ENCODE measurements around the gene LTK. TPM values are rescaled to one million over a fixed set of nuclear protein-coding genes. Genes with fewer than 3 reads are reported as not detected.

LTK gene
- total and polyA plus RNA-seq, 2 of the 8 experiments (the other 6 are each of a cell fraction or from before 2014, with no cell fraction given), result 0.05 to 0.19 TPM

GRCh38 chr15:41502795-41503668 is 10.6 kb downstream of the LTK start:
- H3K23ac ChIP-seq (ENCODE audit: insufficient read length), result no peak overlapping the region
- no peak overlapping the region for H4K91ac ChIP-seq (replicated peaks; ENCODE audit: insufficient read length, low read length)
- no peak overlapping the region for H4K5ac ChIP-seq (ENCODE audit: insufficient read length, low read depth, low read length)
- peaks cover 0 to 19% (median 12%) of the 10 kb centered on the region in 4 experiments; a peak in 6 of 7 replicates for H3K4me1 ChIP-seq (replicated peaks in 1 of 4; ENCODE audit: control insufficient read depth in 3 of 4, insufficient read depth in 4 of 4, low read length in 3 of 4)
- POLR2A ChIA-PET (ENCODE audit: partially characterized antibody), result interaction anchor here (0.8 kb wide), 1 partner anchor 10 kb away, joined by 5 read pairs; the partner anchor contains the start of gene LTK
- H2BK5ac ChIP-seq (ENCODE audit: low read depth, low read length), result no peak overlapping the region
- CTCF ChIA-PET (ENCODE audit: partially characterized antibody), result interaction anchor here (0.7 to 6.1 kb wide), 3 partner anchors 10 to 179 kb away, joined by 3 to 46 read pairs (median 7); no protein-coding TSS in a partner anchor
- H3K79me1 ChIP-seq (ENCODE audit: low read depth, low read length), result no peaks in the 10 kb centered on the region
- peak in 1 of 2 experiments; percentile 75 for DNase-seq (ENCODE audit: low read depth in 1 of 2, low spot score in 2 of 2)
- H3K79me2 ChIP-seq (ENCODE audit: control insufficient read depth in 1 of 2, insufficient read depth in 2 of 2, low read length in 2 of 2), result no peaks in the 10 kb centered on the region
- H3K18ac ChIP-seq (ENCODE audit: extremely low read depth, low read length), result no peak overlapping the region
- H2BK120ac ChIP-seq (replicated peaks; ENCODE audit: low read depth, low read length), result no peak overlapping the region
- no peak overlapping the region for H3K4ac ChIP-seq (replicated peaks; ENCODE audit: insufficient read length, low read depth, low read length)
- no peak overlapping the region for H3K27ac ChIP-seq (ENCODE audit: low read depth, low read length)
- no peak for FAIRE-seq
- peak overlapping the region; percentile 74 to 78 for H3K4me2 ChIP-seq (ENCODE audit: insufficient read depth in 1 of 2, low read depth in 2 of 2, low read length in 2 of 2)
- 0 out of 2 replicates have a peak overlapping the region, but pooled peaks have one; percentile 11 for H2AFZ ChIP-seq (ENCODE audit: low read length)
- peak overlapping the region; percentile 8 to 53 (median 25); a peak in 6 of 8 replicates for H3K4me3 ChIP-seq (ENCODE audit: extremely low read depth in 1 of 4, insufficient read depth in 2 of 4, low read depth in 3 of 4, low read length in 4 of 4)
- H3K56ac ChIP-seq (replicated peaks; ENCODE audit: insufficient read length, low read depth, low read length), result no peak overlapping the region
- H3K9ac ChIP-seq (replicated peaks in 1 of 4; ENCODE audit: extremely low read depth in 1 of 4, low read depth in 3 of 4, low read length in 3 of 4), result no peak overlapping the region
- no peaks in the 10 kb centered on the region for H3K36me3 ChIP-seq (ENCODE audit: control insufficient read depth in 2 of 4, insufficient read depth in 4 of 4, low read length in 3 of 4)
- peaks cover 10% of the 10 kb centered on the region; the same call in 1 of the 2 replicates for H3K23me2 ChIP-seq (ENCODE audit: low read depth, low read length)
- H3K14ac ChIP-seq (ENCODE audit: insufficient read length), result no peak overlapping the region
- WGBS, 2 experiments (ENCODE audit: extremely low coverage in 1 of 2, insufficient coverage in 1 of 2, insufficient read length in 1 of 2, insufficient replicate concordance in 2 of 2, low coverage in 1 of 2, low lambda C conversion rate in 2 of 2, missing lambda C conversion rate in 1 of 2), result 12% methylated on average over 51 of the region's 54 CpGs; no CpG with 5 or more reads in 1 of the 2 experiments
- no peaks in the 10 kb centered on the region; a peak in 1 of 4 replicates for H3K9me3 ChIP-seq (ENCODE audit: insufficient read depth in 2 of 2, low read depth in 1 of 2, low read length in 1 of 2)
- H2BK20ac ChIP-seq (ENCODE audit: low read length), result no peak overlapping the region
- H2BK15ac ChIP-seq (ENCODE audit: low read length), result no peak overlapping the region
- H4K20me1 ChIP-seq (replicated peaks in 1 of 2; ENCODE audit: control insufficient read depth in 1 of 2, insufficient read depth in 2 of 2, low read length in 2 of 2), result peaks cover 1 to 11% of the 10 kb centered on the region in 2 experiments
- H2BK12ac ChIP-seq (ENCODE audit: low read depth, low read length), result no peak overlapping the region
- H4K8ac ChIP-seq (ENCODE audit: extremely low read depth, insufficient read depth, low read length), result peak overlapping the region; percentile 11; the same call in 1 of the 2 replicates
- no peak overlapping the region for H2AK5ac ChIP-seq (ENCODE audit: low read depth, low read length)
- peaks cover 58 to 94% (median 88%) of the 10 kb centered on the region in 4 experiments for H3K27me3 ChIP-seq (replicated peaks in 1 of 4; ENCODE audit: control insufficient read depth in 3 of 4, extremely low read depth in 1 of 4, insufficient read depth in 3 of 4, low read length in 3 of 4)
- TF ChIP-seq TBP (IDR thresholded peaks at IDR 0.05; ENCODE audit: low read depth, low read length) (0 out of 2 replicates have a peak, but pooled peaks have one; percentile 37), KDM4A (IDR thresholded peaks at IDR 0.05; ENCODE audit: low read depth, low read length, severe bottlenecking) (peak; percentile 23), BRCA1 (IDR thresholded peaks at IDR 0.05; ENCODE audit: low read depth, low read length) (no peak), SUZ12 (IDR thresholded peaks at IDR 0.05; ENCODE audit: low read length) (peak; percentile 29), PHF8 (conservative IDR thresholded peaks at IDR 0.05; ENCODE audit: low read depth, low read length) (no peak), RNF2 (IDR thresholded peaks at IDR 0.05; ENCODE audit: borderline replicate concordance, low read depth, low read length, missing control alignments, poor library complexity, severe bottlenecking) (peak; percentile 45), EZH2 (IDR thresholded peaks at IDR 0.05; ENCODE audit: low read depth, low read length, severe bottlenecking) (peak; percentile 14), MAX (IDR thresholded peaks at IDR 0.05) (peak; percentile 73)
- TF ChIP-seq, protein P1, sequence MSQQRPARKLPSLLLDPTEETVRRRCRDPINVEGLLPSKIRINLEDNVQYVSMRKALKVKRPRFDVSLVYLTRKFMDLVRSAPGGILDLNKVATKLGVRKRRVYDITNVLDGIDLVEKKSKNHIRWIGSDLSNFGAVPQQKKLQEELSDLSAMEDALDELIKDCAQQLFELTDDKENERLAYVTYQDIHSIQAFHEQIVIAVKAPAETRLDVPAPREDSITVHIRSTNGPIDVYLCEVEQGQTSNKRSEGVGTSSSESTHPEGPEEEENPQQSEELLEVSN (IDR thresholded peaks at IDR 0.05), result peak; percentile 97

Data from H1 (cell line).